Fibroblast of lung (primary cell): ENCODE data around the gene RRAS2. TPM values are rescaled to one million over a fixed set of nuclear protein-coding genes. Genes with fewer than 3 reads are reported as not detected.

Experiments
- DNase-seq, 2 donors: peaks; one replicate each; pipeline versions ENCODE4 v3.0.0 to v3.0.0-alpha.2; 2010; ENCODE audit warnings: low read depth in 2 of 2
- H2AFZ ChIP-seq: 2 replicates; pipeline ENCODE4 v1.5.1; 2012; ENCODE audit warnings: low read length, control low read depth, inconsistent platforms
- H3K27ac ChIP-seq: 2 replicates; pipeline ENCODE4 v1.5.1; 2011; ENCODE audit warnings: low read length, control low read depth; ENCODE audit not compliant: insufficient read depth
- H3K27me3 ChIP-seq: 2 replicates; pipeline ENCODE4 v1.5.1; 2011; ENCODE audit warnings: mild to moderate bottlenecking, low read length; ENCODE audit not compliant: control insufficient read depth, insufficient read depth
- H3K36me3 ChIP-seq: 2 replicates; pipeline ENCODE4 v1.5.1; 2011; ENCODE audit warnings: low read length; ENCODE audit not compliant: control insufficient read depth, insufficient read depth
- H3K4me1 ChIP-seq: 2 replicates; pipeline ENCODE4 v1.5.1; 2011; ENCODE audit warnings: low read length; ENCODE audit not compliant: control insufficient read depth, insufficient read depth; ENCODE audit errors: extremely low read depth
- H3K4me2 ChIP-seq: 2 replicates; pipeline ENCODE4 v1.5.1; 2011; ENCODE audit warnings: low read length, control low read depth; ENCODE audit not compliant: insufficient read depth; ENCODE audit errors: extremely low read depth
- H3K4me3 ChIP-seq, 4 experiments: fragments of 200-600 bp in 1 of 4; sonication (generic) in 1 of 4; replicated peaks in 1 of 4; 2 replicates each; pipeline ENCODE4 v1.5.1; 2011 to 2016; ENCODE audit warnings: low read length in 4 of 4, low read depth in 3 of 4, mild to moderate bottlenecking in 3 of 4, control low read depth in 2 of 4, inconsistent platforms in 1 of 4, mixed read lengths in 1 of 4; ENCODE audit not compliant: insufficient read depth in 1 of 4; ENCODE audit errors: control extremely low read depth in 1 of 4
- H3K79me2 ChIP-seq: 2 replicates; pipeline ENCODE4 v1.5.1; 2012; ENCODE audit warnings: mild to moderate bottlenecking, low read length, inconsistent platforms; ENCODE audit not compliant: control insufficient read depth, insufficient read depth
- H3K9ac ChIP-seq: 2 replicates; pipeline ENCODE4 v1.5.1; 2011; ENCODE audit warnings: mild to moderate bottlenecking, low read length, control low read depth; ENCODE audit not compliant: insufficient read depth
- H3K9me3 ChIP-seq: 2 replicates; pipeline ENCODE4 v1.5.1; 2012; ENCODE audit warnings: low read depth, low read length; ENCODE audit not compliant: control insufficient read depth, insufficient read depth
- H4K20me1 ChIP-seq: 2 replicates; pipeline ENCODE4 v1.5.1; 2011; ENCODE audit warnings: low read length; ENCODE audit not compliant: control insufficient read depth, insufficient read depth; ENCODE audit errors: extremely low read depth
- CTCF ChIP-seq, 2 donors: IDR thresholded peaks in 1 of 2; conservative IDR thresholded peaks in 1 of 2; 1 replicate in 1 of 2; 2 replicates in 1 of 2; pipeline ENCODE4 v1.5.1; 2011 to 2012; ENCODE audit warnings: low read length in 2 of 2, control low read depth in 1 of 2, inconsistent platforms in 1 of 2, low read depth in 1 of 2, mild to moderate bottlenecking in 1 of 2
- EZH2 ChIP-seq: IDR thresholded peaks from 2 replicates; pipeline ENCODE4 v1.5.1; 2012; ENCODE audit warnings: low read length, control low read depth, mild to moderate bottlenecking; ENCODE audit errors: missing control alignments
- polyA plus RNA-seq, 2 donors: library from polyadenylated mRNA; depleted of rRNA in 1 of 2; stranded (reverse) in 1 of 2; unstranded in 1 of 2; fragments of >200 nt; gene quantifications; 2 replicates each; pipeline ENCODE4 v1.2.1, GENCODE V29; 2011 to 2012; ENCODE audit warnings: missing spikeins in 1 of 2
- total RNA-seq: library from RNA; depleted of rRNA; stranded (reverse); fragments of >200 nt; gene quantifications from 2 replicates; pipeline ENCODE4 v1.2.1, GENCODE V29; 2014

RRAS2 gene
- total and polyA plus RNA-seq, 2 donors (not counting 1 experiment from before 2014, with no cell fraction given) = 160 to 178 TPM

GRCh38 chr11:14393129-14393528, 34.1 kb upstream of the RRAS2 start:
- Histone ChIP-seq H3K36me3 (no peaks in the 10 kb centered on the region), H3K27me3 (no peaks in the 10 kb centered on the region), H3K9ac (no peak overlapping the region), H3K4me3 (no peak overlapping the region), H3K4me1 (no peaks in the 10 kb centered on the region), H3K79me2 (no peaks in the 10 kb centered on the region), H3K9me3 (no peaks in the 10 kb centered on the region), H2AFZ (no peak overlapping the region), H4K20me1 (no peaks in the 10 kb centered on the region), H3K27ac (no peak overlapping the region), H3K4me2 (no peak overlapping the region)
- DNase-seq = no peak
- TF ChIP-seq CTCF (conservative IDR thresholded peaks at IDR 0.05 in 1 of 2, IDR thresholded peaks at IDR 0.05 in 1 of 2; ENCODE audit: low read depth in 1 of 2, low read length in 2 of 2) (no peak), EZH2 (no peak)

GRCh38 chr11:14390669-14391068, 31.7 kb upstream of the RRAS2 start:
- DNase-seq = no peak
- no peaks in the 10 kb centered on the region for H3K27me3 ChIP-seq
- H4K20me1 ChIP-seq = no peaks in the 10 kb centered on the region
- H3K9ac ChIP-seq = no peak overlapping the region
- H3K4me2 ChIP-seq = no peak overlapping the region
- no peak overlapping the region for H3K4me3 ChIP-seq
- no peak for TF ChIP-seq CTCF (conservative IDR thresholded peaks at IDR 0.05 in 1 of 2, IDR thresholded peaks at IDR 0.05 in 1 of 2; ENCODE audit: low read depth in 1 of 2, low read length in 2 of 2)
- TF ChIP-seq EZH2 = no peak
- H3K4me1 ChIP-seq = peaks cover 3% of the 10 kb centered on the region
- H2AFZ ChIP-seq = no peak overlapping the region
- H3K9me3 ChIP-seq = no peaks in the 10 kb centered on the region
- no peaks in the 10 kb centered on the region for H3K79me2 ChIP-seq
- no peaks in the 10 kb centered on the region for H3K36me3 ChIP-seq
- H3K27ac ChIP-seq = no peak overlapping the region

GRCh38 chr11:14388352-14388751, 29.4 kb upstream of the RRAS2 start:
- no peak overlapping the region for H3K9ac ChIP-seq
- DNase-seq = no peak
- no peaks in the 10 kb centered on the region for H3K79me2 ChIP-seq
- peaks cover 5% of the 10 kb centered on the region for H3K4me1 ChIP-seq
- no peaks in the 10 kb centered on the region for H3K27me3 ChIP-seq
- H3K36me3 ChIP-seq = no peaks in the 10 kb centered on the region
- no peak overlapping the region for H2AFZ ChIP-seq
- no peak overlapping the region for H3K4me3 ChIP-seq
- H4K20me1 ChIP-seq = no peaks in the 10 kb centered on the region
- no peak overlapping the region for H3K27ac ChIP-seq
- H3K4me2 ChIP-seq = no peak overlapping the region
- no peak for TF ChIP-seq CTCF (conservative IDR thresholded peaks at IDR 0.05 in 1 of 2, IDR thresholded peaks at IDR 0.05 in 1 of 2; ENCODE audit: low read depth in 1 of 2, low read length in 2 of 2)
- TF ChIP-seq EZH2 = no peak
- H3K9me3 ChIP-seq = no peaks in the 10 kb centered on the region
